ENCODE data around the gene C14orf119. TPM values are rescaled to one million over a fixed set of nuclear protein-coding genes. Genes with fewer than 3 reads are reported as not detected.

Gene C14orf119
- total RNA-seq, 1 experiment from 2014 or later, result 46.8 TPM

DNA sequence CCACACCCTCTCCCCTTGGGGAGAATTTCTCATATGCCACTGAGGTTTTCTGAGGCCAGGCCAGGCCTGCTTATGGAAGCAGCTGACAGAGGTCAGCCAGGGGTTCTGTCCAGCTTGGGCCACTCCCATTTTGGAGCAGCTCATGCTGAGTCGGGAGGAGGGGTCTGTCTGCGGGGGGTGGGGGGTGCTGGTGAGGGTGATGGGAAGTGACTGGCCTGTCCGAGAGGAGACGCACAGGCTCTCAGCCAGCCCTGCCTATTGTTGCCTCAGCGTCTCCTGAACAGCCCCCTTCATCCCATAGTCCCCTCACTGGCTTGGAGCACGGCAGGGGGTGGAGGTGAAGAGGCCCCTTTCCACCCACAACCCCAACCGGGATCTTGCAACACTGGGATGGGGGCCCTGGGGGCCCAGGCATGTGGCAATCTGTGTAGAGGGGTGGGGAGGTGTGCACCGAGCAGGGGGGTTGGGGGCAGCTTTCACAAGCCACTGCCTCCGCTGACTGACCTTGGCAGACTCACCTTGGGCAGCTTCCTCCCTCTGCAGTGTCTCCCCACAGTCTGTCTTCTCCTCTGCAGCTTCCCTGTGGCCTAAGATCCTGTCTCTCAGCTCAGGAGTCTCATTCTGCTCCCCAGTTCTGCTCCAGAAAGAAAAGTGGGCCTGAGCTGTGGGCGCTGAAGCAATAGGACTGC is 18.3 kb downstream of the C14orf119 start:
- DNase-seq (ENCODE audit: low read depth, low spot score) (no peak), ATAC-seq (no peak)
- ChIA-PET CTCF (interaction anchor here (1.1 to 5.5 kb wide), 3 partner anchors 45 to 127 kb away, joined by 3 to 56 read pairs (median 3); no protein-coding TSS in a partner anchor), POLR2A (interaction anchor here (1.2 kb wide), 1 partner anchor 18 kb away, joined by 3 read pairs; the partner anchor contains the start of genes ACIN1 and C14orf119), RAD21 (ENCODE audit: low non-redundant PET in 1 of 2, low total read pairs in 2 of 2, uncharacterized antibody in 2 of 2, unreplicated experiment in 2 of 2) (interaction anchor here in 1 of 2 experiments (0.9 kb wide), 1 partner anchor 68 kb away, joined by 3 read pairs; no protein-coding TSS in a partner anchor)
- no peak overlapping the region for H3K4me2 ChIP-seq (ENCODE audit: low read length)
- no peaks in the 10 kb centered on the region for H4K20me1 ChIP-seq (ENCODE audit: insufficient read depth)
- no peak overlapping the region for H2AFZ ChIP-seq (ENCODE audit: low read depth, low read length, poor library complexity, severe bottlenecking)
- no TSS peak for BruUV-seq (replicated peaks)
- peaks cover 20% of the 10 kb centered on the region; the same call in 1 of the 2 replicates for H3K27me3 ChIP-seq (ENCODE audit: insufficient read depth, low read length)
- intact Hi-C loops (cut with micrococcal nuclease), result no loop called here
- H3K4me3 ChIP-seq (replicated peaks in 1 of 2; ENCODE audit: low read depth in 1 of 2, low read length in 2 of 2), result no peak overlapping the region
- H3K9me2 ChIP-seq (ENCODE audit: insufficient read depth), result no peaks in the 10 kb centered on the region
- H3K9ac ChIP-seq (ENCODE audit: low read length), result no peak overlapping the region
- H3K4me1 ChIP-seq (ENCODE audit: control insufficient read depth in 1 of 2, insufficient read depth in 2 of 2, low read length in 2 of 2), result peaks cover 12 to 23% of the 10 kb centered on the region in 2 experiments
- no peaks in the 10 kb centered on the region for H3K9me3 ChIP-seq (ENCODE audit: control insufficient read depth in 1 of 2, insufficient read depth in 1 of 2, low read depth in 1 of 2, low read length in 2 of 2)
- H3K36me3 ChIP-seq (ENCODE audit: control insufficient read depth in 1 of 2, insufficient read depth in 2 of 2, low read length in 2 of 2), result no peaks in the 10 kb centered on the region
- no peak overlapping the region for H3K27ac ChIP-seq (ENCODE audit: low read depth, low read length)
- no peaks in the 10 kb centered on the region for H3K79me2 ChIP-seq (ENCODE audit: insufficient read depth, low read length)
- TF ChIP-seq REST (IDR thresholded peaks at IDR 0.05; ENCODE audit: low read depth) (no peak), TCF7L2 (IDR thresholded peaks at IDR 0.05; ENCODE audit: borderline replicate concordance, extremely low read depth, insufficient read depth, insufficient read length) (no peak), ATF3 (IDR thresholded peaks at IDR 0.05) (no peak), ZFX (IDR thresholded peaks at IDR 0.05) (no peak), MAX (IDR thresholded peaks at IDR 0.05) (no peak), SRF (IDR thresholded peaks at IDR 0.05; ENCODE audit: low read depth) (no peak), CBX3 (IDR thresholded peaks at IDR 0.05; ENCODE audit: low read depth) (no peak), RAD21 (IDR thresholded peaks at IDR 0.05; ENCODE audit: low read depth) (no peak), SP1 (IDR thresholded peaks at IDR 0.05; ENCODE audit: low read depth) (no peak), FOSL1 (IDR thresholded peaks at IDR 0.05; ENCODE audit: low read depth) (no peak), JUND (IDR thresholded peaks at IDR 0.05) (no peak), POLR2A (IDR thresholded peaks at IDR 0.05; ENCODE audit: borderline replicate concordance, extremely low read depth, insufficient read depth, insufficient read length) (no peak), EGR1 (IDR thresholded peaks at IDR 0.05; ENCODE audit: low read depth) (no peak), CEBPB (IDR thresholded peaks at IDR 0.05; ENCODE audit: low read depth) (no peak), EZH2 (IDR thresholded peaks at IDR 0.05) (no peak)
- TF ChIP-seq, protein P1, sequence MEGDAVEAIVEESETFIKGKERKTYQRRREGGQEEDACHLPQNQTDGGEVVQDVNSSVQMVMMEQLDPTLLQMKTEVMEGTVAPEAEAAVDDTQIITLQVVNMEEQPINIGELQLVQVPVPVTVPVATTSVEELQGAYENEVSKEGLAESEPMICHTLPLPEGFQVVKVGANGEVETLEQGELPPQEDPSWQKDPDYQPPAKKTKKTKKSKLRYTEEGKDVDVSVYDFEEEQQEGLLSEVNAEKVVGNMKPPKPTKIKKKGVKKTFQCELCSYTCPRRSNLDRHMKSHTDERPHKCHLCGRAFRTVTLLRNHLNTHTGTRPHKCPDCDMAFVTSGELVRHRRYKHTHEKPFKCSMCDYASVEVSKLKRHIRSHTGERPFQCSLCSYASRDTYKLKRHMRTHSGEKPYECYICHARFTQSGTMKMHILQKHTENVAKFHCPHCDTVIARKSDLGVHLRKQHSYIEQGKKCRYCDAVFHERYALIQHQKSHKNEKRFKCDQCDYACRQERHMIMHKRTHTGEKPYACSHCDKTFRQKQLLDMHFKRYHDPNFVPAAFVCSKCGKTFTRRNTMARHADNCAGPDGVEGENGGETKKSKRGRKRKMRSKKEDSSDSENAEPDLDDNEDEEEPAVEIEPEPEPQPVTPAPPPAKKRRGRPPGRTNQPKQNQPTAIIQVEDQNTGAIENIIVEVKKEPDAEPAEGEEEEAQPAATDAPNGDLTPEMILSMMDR (IDR thresholded peaks at IDR 0.05 in 2 of 3, conservative IDR thresholded peaks at IDR 0.05 in 1 of 3; ENCODE audit: borderline replicate concordance in 1 of 3, insufficient read depth in 1 of 3, low read depth in 2 of 3, low read length in 2 of 3), result no peak
- TF ChIP-seq, protein P2, sequence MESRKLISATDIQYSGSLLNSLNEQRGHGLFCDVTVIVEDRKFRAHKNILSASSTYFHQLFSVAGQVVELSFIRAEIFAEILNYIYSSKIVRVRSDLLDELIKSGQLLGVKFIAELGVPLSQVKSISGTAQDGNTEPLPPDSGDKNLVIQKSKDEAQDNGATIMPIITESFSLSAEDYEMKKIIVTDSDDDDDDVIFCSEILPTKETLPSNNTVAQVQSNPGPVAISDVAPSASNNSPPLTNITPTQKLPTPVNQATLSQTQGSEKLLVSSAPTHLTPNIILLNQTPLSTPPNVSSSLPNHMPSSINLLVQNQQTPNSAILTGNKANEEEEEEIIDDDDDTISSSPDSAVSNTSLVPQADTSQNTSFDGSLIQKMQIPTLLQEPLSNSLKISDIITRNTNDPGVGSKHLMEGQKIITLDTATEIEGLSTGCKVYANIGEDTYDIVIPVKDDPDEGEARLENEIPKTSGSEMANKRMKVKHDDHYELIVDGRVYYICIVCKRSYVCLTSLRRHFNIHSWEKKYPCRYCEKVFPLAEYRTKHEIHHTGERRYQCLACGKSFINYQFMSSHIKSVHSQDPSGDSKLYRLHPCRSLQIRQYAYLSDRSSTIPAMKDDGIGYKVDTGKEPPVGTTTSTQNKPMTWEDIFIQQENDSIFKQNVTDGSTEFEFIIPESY (IDR thresholded peaks at IDR 0.05; ENCODE audit: extremely low read depth, insufficient replicate concordance, low read length), result no peak

Data from HCT116 (cell line).